Left lung (tissue), 10 donors: ENCODE data around the gene ZNF213. TPM values are rescaled to one million over a fixed set of nuclear protein-coding genes. Genes with fewer than 3 reads are reported as not detected.

Experiments
- ATAC-seq: fragments of 200-7000 bp; cut with Tn5 transposase; one replicate; pipeline ENCODE4 v1.9.1; 2020; ENCODE audit warnings: moderate library complexity
- DNase-seq, 4 donors: peaks; one replicate each; pipeline ENCODE4 v3.0.0-alpha.2; 2013 to 2020
- H3K27ac ChIP-seq, 2 donors: fragments of 200-600 bp; sonication (generic) in 1 of 2; one replicate each; pipeline versions ENCODE4 v1.5.0 to v1.8.0; 2020 to 2021
- H3K27me3 ChIP-seq, 2 donors: fragments of 200-600 bp; sonication (generic) in 1 of 2; one replicate each; pipeline versions ENCODE4 v1.5.0 to v1.8.0; 2020 to 2021
- H3K36me3 ChIP-seq, 2 donors: fragments of 200-600 bp; sonication (generic) in 1 of 2; one replicate each; pipeline versions ENCODE4 v1.5.0 to v1.8.0; 2020 to 2021
- H3K4me1 ChIP-seq, 2 donors: fragments of 200-600 bp; one replicate each; pipeline ENCODE4 v1.8.0; 2021
- H3K4me3 ChIP-seq, 2 donors: fragments of 200-600 bp; sonication (generic) in 1 of 2; one replicate each; pipeline versions ENCODE4 v1.5.0 to v1.8.0; 2020 to 2021; ENCODE audit warnings: mild to moderate bottlenecking in 1 of 2
- H3K9me3 ChIP-seq, 2 donors: fragments of 200-600 bp; sonication (generic) in 1 of 2; one replicate each; pipeline versions ENCODE4 v1.5.0 to v1.8.0; 2020 to 2021
- intact Hi-C, 2 donors: fragments of 100-400 bp; cut with DNase I; formaldehyde crosslinking; loops; one replicate each; pipeline versions ENCODE4 v1.11.2 to v1.14.2; 2022
- polyA plus RNA-seq, 6 donors: library from polyadenylated mRNA; unstranded; fragments of 120-200 nt; gene quantifications; one replicate each; pipeline ENCODE4 v1.2.1, GENCODE V29; 2013; ENCODE audit not compliant: insufficient read length in 6 of 6
- total RNA-seq, 2 donors: library from RNA; stranded (reverse); fragmentation: NEBNext Ultra II Directional; extraction: Animal tissue kit (Norgen Biotek cat#: 25700); gene quantifications; one replicate each; pipeline ENCODE4 v1.2.1, GENCODE V29; 2021
- TF ChIP-seq, protein P1 (sequence below), 2 donors: fragments of 200-600 bp; sonication (generic) in 1 of 2; IDR thresholded peaks; one replicate each; pipeline versions ENCODE4 v1.5.0 to v1.8.0; 2021; ENCODE audit warnings: antibody characterized with exemption in 2 of 2
- donor health status: DM: no; HTN: yes; CAD: no.
- donor health status: DM: no; HTN: no; CAD: no.

ZNF213 gene
- total and polyA plus RNA-seq, 8 donors: 8.4 to 17.8 (median 13.0) TPM

DNA sequence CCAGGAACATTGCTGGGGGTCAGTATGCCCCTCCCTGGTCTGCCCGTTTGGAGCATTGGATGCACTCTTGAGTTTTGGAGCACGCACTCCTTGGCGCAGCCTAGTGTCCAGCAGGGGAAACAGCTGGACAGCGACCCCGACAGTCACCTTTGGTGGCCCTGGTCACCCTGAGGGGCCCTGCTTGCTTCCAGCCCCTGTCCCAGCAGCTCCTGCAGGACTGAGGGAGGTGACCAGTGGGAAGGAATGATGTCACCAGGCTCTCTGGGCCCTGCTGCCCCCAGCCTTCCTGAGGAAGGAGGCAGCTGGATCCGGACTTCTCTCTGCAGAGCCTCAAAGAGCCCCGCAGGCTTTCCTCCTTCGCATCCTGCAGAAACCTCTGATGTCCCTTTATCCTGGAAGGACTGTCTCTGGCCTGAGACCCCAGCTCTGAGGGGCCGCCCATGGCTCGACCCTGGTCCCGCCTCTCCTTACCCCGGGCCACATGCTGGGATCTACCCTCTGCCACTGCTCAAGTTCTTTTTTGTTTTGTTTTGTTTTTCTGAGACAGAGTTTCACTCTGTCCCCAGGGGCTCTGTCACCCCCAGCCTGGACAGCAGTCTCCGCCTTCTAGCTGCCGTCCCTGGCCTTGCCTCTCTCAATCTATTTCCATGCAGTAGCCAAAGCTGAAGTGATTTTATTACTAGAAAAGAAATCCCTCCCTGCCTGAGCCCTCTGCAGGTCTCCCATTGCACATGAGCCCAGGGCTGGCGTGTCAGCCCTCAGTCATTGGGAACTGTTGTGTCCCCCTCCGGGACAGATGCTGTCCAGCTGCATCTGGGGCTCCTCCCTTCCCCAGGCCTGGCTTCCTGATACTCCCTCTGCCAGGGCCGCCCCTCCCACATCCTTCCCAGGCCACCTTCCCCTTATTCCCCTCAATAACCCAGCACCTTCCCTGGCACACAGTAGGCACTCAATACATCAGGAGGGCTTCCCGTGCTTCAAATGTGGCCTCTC lies 47.3 kb upstream of the ZNF213 start:
- peak; percentile 25 for ATAC-seq
- intact Hi-C loops: no loop called here

DNA sequence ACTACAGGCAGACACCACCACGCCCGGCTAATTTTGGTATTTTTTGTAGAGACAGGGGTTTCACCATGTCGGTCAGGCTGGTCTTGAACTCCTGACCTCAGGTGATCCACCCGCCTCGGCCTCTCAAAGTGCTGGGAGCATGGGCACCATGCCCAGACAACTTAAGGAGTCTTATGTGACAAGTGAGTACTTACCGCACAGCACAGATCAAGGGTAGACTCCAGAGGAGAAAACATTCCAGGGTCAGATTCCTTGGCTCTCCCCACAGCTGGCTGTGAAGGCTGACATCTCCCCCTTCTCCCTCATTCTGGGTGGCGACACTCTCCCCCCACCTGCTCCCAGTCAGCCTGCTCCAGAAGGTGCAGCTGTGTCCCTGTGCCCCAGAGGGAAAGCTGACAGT lies 46.4 kb upstream of the ZNF213 start:
- TF ChIP-seq, protein P1, sequence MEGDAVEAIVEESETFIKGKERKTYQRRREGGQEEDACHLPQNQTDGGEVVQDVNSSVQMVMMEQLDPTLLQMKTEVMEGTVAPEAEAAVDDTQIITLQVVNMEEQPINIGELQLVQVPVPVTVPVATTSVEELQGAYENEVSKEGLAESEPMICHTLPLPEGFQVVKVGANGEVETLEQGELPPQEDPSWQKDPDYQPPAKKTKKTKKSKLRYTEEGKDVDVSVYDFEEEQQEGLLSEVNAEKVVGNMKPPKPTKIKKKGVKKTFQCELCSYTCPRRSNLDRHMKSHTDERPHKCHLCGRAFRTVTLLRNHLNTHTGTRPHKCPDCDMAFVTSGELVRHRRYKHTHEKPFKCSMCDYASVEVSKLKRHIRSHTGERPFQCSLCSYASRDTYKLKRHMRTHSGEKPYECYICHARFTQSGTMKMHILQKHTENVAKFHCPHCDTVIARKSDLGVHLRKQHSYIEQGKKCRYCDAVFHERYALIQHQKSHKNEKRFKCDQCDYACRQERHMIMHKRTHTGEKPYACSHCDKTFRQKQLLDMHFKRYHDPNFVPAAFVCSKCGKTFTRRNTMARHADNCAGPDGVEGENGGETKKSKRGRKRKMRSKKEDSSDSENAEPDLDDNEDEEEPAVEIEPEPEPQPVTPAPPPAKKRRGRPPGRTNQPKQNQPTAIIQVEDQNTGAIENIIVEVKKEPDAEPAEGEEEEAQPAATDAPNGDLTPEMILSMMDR (IDR thresholded peaks at IDR 0.05): no peak

More for the DNA sequence above, 47.3 kb upstream of the ZNF213 start:
- Histone ChIP-seq H3K4me1 (peaks cover 7 to 35% of the 10 kb centered on the region in 2 donors), H3K27me3 (no peaks in the 10 kb centered on the region), H3K9me3 (no peaks in the 10 kb centered on the region), H3K36me3 (no peaks in the 10 kb centered on the region), H3K27ac (peak overlapping the region; percentile 49 to 79), H3K4me3 (peak overlapping the region; percentile 19 to 49)
- TF ChIP-seq, protein P1 (IDR thresholded peaks at IDR 0.05): peak in 1 of 2 donors; percentile 11
- peak in 1 of 4 donors; percentile 58 for DNase-seq

DNA sequence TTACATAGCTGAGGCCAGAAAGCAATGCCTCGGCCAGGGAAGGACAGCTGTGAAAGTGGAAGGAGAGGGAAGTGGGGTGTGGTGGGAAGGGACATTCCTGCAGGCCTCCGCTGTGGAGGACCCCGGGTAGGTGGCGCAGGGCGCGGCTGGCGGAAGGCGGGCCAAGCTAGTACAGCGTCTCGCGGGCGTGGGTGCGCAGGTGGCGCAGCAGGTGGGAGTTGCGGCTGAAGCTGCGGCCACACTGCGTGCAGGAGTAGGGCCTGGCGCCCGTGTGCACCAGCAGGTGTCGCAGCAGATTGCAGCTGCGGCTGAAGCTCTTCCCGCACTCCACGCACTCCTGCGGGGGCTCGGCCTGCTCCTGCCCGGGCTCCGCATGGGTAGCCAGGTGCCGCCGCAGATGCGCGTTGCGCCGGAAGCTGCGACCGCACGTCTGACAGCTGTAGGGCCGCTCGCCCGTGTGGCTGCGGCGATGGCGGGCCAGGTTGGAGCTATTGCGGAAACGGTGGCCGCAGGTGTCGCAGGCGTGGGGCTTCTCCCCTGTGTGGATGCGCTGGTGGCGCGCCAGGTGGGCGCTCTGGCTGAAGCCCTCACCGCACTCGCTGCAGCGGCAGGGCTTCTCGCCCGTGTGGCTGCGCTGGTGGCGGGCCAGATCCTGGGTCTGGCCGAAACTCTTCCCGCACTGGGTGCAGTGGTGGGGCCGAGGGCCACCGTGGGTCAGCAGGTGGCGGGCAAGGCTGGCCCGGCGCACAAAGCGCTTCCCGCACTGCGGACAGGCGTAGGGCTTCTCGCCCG lies 45.7 kb upstream of the ZNF213 start:
- H3K27me3 ChIP-seq: no peaks in the 10 kb centered on the region
- H3K27ac ChIP-seq: peak overlapping the region; percentile 47 to 48
- TF ChIP-seq, protein P1 (IDR thresholded peaks at IDR 0.05): no peak
- peaks cover 7 to 35% of the 10 kb centered on the region in 2 donors for H3K4me1 ChIP-seq
- DNase-seq (no peak), ATAC-seq (peak; percentile 63)
- H3K9me3 ChIP-seq: no peaks in the 10 kb centered on the region
- no peak overlapping the region for H3K4me3 ChIP-seq
- intact Hi-C loops: no loop called here
- H3K36me3 ChIP-seq: no peaks in the 10 kb centered on the region

More for the DNA sequence above, 46.4 kb upstream of the ZNF213 start:
- DNase-seq (peak in 2 of 4 donors; percentile 64 to 65), ATAC-seq (peak; percentile 85)
- peaks cover 7 to 35% of the 10 kb centered on the region in 2 donors for H3K4me1 ChIP-seq
- intact Hi-C loops: no loop called here
- no peak overlapping the region for H3K4me3 ChIP-seq
- H3K36me3 ChIP-seq: no peaks in the 10 kb centered on the region
- no peaks in the 10 kb centered on the region for H3K9me3 ChIP-seq
- no peaks in the 10 kb centered on the region for H3K27me3 ChIP-seq
- H3K27ac ChIP-seq: peak overlapping the region; percentile 47 to 48

DNA sequence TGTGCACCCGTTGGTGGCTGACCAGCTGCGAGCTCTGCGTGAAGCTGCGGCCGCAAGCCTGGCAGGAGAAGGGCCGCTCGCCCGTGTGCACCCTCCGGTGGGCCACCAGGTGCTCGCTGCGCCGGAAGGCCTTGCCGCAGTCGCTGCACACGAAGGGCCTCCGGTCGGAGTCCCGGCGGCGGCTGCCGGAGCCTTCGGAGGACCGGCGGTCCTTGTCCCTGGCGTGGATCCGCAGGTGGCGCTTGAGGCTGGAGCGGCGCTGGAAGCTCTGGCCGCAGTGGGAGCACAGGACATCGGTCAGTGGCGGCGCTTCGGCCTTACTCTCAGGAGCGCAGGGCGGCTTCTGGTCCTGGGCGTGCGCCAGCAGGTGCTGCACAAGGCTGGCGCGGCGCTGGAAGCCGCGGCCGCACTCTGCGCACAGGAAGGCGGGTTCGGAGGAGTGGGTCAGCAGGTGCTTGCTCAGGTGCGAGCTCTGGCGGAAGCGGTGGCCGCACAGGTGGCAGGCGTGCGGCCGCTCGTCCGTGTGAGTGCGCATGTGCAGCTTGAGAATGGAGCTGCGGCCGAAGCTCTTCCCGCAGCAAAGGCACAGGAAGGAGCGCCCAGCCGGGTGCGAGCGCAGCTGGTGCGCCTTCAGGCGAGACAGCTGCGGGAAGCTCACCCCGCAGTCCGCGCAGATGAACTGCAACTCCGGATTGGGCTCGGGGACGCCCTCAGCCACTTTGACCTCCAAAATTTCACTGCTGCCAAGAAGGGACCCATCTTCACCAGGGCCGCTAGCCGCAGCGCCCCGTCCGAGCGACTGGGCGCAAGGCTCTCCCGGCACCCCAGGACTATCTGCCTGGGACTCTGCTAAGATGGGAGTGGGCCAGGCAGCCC lies 44.9 kb upstream of the ZNF213 start:
- DNase-seq (no peak), ATAC-seq (no peak)
- TF ChIP-seq, protein P1 (IDR thresholded peaks at IDR 0.05): no peak
- peaks cover 7 to 32% of the 10 kb centered on the region in 2 donors for H3K4me1 ChIP-seq
- intact Hi-C loops: no loop called here
- no peaks in the 10 kb centered on the region for H3K9me3 ChIP-seq
- no peak overlapping the region for H3K4me3 ChIP-seq
- H3K27me3 ChIP-seq: no peaks in the 10 kb centered on the region
- H3K27ac ChIP-seq: no peak overlapping the region
- no peaks in the 10 kb centered on the region for H3K36me3 ChIP-seq
